Activated CD4-positive, CD25-positive, alpha-beta regulatory T cell treated with anti-CD3 and anti-CD28 coated beads, Interleukin-2, amount 50 U/mL, for 72 hours (primary cell): ENCODE data around the gene CALY.
A peak's percentile ranks its signal among the peaks of the same experiment; 100 is the strongest.
"Not testable (repeated sequence)": the region's sequence is repeated elsewhere in the genome, so short reads cannot be mapped to it uniquely, and the experiment has no call there.

Experiments used
- DNase-seq: peaks from one replicate; pipeline ENCODE4 v3.0.0; 2021

CALY gene

GRCh38 chr10:133336577-133337369, at the start of gene CALY:
Gene CALY (minus strand): TSS chr10:133336896. CDS start chr10:133328989, 7,907 bp downstream.
- peak; percentile 77 for DNase-seq

DNA sequence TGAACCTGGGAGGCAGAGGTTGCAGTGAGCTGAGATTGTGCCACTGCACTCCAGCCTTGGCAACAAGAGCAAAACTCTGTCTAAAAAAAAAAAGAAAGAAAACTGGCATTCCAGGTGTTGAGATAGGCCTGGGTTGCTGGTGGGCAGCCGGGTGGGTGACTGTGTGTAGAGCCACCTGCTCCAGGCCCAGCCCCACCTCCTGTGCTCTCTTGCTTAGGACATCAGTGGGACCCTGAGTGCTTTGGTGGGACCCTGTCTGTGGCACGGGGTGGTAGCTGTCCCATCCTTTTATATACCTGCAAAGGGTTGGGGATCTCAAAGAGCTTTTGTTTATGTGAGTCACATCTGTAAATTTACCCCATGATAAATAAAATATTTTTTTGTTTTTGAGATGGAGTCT, 48.5 kb upstream of the CALY start:
- DNase-seq: no peak

GRCh38 chr10:133384071-133384470, 47.4 kb upstream of the CALY start:
- DNase-seq: no peak

DNA sequence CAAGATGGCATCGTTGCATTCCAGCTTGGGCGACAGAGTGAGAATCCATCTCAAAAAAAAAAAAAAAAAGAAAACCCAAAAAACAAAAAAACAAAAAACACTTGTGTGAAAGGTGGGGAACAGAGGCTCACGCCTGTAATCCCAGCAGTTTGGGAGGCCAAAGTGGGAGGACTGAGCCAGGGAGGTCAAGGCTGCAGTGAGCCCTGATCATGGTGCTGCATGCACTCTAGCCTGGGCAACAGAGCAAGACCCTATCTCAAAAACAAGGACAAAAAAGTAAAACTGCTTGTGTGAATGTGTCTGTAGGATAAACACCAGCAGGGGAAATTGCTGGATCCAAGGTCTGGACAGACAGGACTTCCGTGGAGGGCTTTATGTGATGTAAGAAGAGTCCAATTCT, 46.9 kb upstream of the CALY start:
- no peak for DNase-seq

- DNase-seq: no peak
Measured at GRCh38 chr10:133381036-133381435, 44.3 kb upstream of the CALY start.

- no peak for DNase-seq
Measured at GRCh38 chr10:133379801-133380666, 43.3 kb upstream of the CALY start.

- peak; percentile 73 for DNase-seq
Measured at GRCh38 chr10:133379152-133379800, 42.6 kb upstream of the CALY start, which contains the start of gene PAOX. Gene PAOX (plus strand): TSS chr10:133379262. CDS start chr10:133379317, 55 bp downstream.

DNA sequence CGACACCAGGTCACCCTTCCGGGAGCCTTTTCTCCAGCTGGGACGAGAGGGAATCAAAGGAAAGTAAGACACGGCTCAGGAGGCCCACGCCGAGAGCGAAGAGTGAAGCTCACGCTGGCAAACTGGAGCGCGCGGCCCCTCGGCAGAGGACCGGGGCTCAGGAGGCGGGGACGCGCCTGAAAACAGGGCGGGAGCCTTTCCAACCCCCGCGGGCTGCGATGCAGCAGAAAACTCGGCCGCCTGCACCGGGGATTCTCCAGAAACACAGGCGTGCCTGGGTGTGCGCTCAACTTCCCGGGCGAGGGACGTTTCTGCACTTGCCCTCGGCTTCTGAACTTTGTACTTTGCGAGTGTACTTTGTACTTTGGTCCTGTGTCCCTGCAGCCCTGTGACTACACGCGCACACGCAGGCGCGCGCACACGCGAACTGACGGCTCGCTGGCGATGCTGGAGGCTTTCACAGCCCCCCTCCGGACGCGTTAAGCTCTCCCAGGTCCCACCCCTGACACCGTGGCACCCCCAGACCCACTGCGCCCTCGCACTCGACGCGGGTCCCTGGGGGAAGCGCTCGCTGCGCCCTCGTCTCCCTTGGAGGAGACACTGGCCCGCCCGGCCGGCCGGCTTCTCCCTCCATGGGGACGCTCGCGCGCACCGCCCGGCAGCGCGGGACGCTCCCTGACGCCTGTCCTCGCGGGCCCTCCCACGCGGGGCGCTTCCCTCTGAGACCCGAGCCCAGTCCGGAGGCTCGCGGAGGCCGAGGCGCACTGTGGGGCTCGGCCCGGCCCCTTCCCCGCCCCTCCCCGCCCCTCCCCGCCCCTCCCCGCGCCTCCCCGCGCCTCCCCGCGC, 41.8 kb upstream of the CALY start:
- peak; percentile 70 for DNase-seq

DNA sequence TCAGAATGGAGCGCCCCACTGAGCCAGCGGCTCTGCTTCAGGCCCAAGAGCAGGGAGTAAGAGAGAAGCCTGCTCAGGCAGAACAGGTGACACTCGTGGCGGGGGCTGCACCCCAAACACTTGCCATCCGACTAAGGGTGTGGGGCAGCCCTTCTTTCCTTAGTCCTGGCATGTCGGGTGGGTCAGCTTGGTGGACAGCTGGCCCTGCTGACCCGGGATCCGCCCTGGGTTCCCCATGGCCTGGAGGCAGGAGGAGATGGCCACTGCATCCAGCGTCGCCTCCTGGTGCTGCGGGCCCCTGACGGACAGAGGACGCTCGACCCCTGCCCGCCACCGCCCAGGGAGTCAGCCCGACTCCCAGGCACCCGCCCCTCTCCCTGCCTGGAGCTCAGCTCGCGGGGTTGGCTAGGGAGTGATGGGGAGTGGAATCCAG, 41.1 kb upstream of the CALY start:
- DNase-seq: no peak

GRCh38 chr10:133377025-133377817, 40.5 kb upstream of the CALY start:
- no peak for DNase-seq

GRCh38 chr10:133376183-133376582, 39.5 kb upstream of the CALY start:
- not testable (repeated sequence) for DNase-seq

DNA sequence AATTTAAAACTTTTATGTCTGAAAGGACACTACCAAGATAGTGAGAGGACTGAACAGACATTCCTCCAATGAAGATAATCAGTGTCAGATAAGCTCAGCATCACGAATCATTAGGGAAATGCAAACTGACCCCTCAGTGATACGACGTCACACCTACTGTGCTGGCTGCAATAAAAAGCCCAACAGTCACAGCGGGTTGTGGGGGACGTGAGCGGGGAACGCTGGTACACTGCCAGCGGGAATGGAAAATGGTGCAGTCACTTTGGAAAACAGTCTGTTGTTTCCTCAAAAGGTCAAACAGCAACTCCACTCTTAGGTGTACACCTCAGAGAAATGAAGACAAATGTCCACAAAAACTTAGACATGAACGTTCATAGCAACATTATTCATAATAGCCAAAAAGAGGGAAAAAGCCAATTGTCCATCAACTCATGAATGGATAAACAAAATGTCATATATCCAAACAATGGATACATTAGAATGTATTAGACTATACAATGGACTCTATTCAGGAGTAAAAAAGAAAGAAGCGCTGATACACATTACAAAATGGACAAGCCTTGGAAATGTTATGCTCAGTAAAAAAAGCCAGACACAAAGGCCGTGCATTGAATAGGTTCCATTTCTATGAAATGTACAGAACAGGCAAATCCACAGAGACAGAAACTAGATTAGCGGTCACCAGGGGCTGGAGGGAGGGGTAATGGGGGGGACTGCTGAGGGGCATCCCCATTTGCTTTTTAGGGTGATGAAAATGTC, 38.8 kb upstream of the CALY start:
- DNase-seq: no peak

DNA sequence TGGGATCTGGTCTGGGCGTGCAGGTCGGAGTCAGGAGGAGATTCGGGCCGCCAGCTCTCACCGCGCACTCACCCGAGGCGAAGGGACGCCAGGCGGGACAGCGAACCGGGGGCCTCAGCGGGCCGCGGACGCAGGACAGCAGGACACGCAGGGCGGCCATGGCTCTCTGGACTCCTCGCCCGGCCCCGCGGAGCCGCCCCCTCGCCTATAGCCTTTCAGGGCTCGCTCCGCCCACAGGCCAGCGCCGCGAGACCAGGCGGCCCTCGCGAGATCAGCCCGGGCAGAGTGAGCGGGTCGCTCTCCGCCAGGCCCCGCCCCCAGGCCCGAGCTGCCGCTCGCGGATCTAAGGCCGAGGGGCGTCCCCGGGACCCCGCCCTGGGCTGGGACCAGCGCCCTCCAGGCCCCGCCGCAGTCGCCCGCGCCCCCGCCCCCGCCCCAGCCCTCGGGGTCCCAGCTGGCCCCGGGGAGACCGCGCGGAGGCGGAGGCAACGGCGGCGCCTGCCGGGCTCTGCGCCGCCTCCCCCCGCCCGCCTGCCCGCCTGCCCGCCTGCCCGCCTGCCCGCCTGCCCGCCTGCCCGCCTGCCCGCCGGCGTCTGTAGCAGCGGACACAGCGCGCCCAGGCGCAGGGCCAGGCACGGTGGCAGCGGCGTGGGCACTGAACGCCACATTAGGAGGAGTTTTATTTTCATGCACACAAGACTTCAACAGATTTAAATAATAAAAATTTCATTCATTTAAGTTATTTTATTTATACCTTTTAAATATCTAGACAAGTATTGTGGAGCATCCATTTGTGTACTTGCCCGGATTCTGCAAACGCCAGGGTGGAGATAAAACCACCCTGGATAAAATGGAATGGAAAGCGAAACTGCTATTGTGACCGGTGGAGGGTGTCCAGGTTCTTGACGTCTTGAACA, 36.7 kb upstream of the CALY start, which contains the start of gene ECHS1:
TSS of gene ECHS1 (minus strand) at position 181 of the 917 bp plus-strand sequence. CDS start at position 160, 21 bp downstream.
- DNase-seq: peak; percentile 98

- no peak for DNase-seq
Measured at GRCh38 chr10:133372507-133372906, 35.8 kb upstream of the CALY start.

DNA sequence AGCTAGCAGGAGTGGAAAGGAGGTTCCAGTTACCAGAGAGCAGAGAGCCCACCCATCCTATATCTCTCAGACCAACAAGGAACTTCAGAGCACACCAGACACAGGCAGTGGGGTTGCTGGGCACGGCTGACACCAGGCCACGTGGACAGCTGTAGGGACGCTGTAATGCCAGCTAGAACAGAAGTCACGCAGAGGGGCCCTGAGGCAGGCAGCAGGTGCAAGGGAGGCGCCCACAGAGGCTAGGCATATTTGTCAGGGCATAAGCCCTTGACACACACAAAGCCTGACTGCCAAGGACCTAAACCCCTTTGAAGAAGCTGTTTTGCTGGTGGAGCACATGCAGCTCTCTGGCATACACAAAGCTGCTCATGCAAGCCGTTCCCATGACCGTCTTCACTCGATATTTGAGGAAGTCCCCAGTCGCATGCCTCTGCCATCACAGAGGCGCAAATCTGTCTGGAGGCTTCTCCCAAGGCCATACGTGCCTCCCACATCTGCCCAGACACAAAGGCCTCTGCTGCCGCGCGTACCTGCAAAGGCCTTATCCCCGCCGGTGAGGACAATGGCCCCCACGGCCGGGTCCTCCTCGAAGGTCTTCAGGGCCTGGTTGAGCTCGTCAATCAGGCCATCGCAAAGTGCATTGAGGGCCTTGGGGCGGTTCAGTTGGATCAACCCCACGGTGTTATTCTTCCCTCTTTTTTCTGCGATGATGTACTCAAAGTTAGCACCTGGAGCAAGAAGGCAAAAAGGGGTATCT, 33.5 kb upstream of the CALY start:
- no peak for DNase-seq

DNA sequence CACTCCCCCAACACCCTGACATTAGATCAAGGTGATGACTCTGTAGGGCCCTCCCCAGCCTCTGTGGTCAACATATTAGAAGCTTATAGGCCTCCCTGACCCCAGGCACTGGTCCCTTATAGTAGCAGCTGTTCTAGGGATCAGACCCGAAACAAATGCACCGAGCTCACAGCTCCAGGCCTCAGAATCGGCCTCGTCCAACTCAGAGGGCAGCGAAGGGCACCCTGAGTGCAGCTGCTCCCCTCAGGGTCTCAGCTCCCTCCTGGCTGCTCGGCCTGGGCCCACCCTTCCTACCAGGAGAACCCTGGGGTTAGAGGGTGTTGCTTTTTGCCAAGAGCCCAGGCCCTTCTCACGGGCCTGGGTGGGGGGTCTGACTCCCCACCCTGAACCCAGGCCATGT, 31.5 kb upstream of the CALY start:
- no peak for DNase-seq

GRCh38 chr10:133367461-133367860, 30.8 kb upstream of the CALY start:
- not testable (repeated sequence) for DNase-seq

GRCh38 chr10:133366751-133367150, 30.1 kb upstream of the CALY start:
- no peak for DNase-seq

DNA sequence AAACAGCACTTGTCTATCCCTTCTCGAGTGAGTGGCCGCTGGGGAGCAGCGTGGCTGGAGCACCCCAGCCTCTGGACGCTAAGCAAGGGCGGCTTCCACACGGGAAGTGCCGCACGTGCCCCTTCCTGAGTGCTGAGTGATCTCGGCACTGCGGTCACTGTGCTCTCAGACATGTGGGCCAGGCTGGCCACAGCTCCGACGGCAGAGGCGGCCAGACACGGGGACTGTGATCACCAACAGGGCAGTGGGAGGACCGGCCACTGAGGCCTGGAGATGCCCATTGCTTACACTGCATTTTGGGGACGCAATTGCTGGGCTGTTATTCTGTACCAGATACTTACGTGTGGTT, 29.4 kb upstream of the CALY start:
- no peak for DNase-seq
